Stimulated activated CD4-positive, alpha-beta T cell treated with anti-CD3 and anti-CD28 coated beads, Interleukin-12 subunit alpha, Interleukin-12 subunit beta, amount 100 ng/mL, for 4 hours (primary cell): Measurements from ENCODE around the gene NLGN4X.

Experiments used
- DNase-seq: peaks from one replicate; pipeline ENCODE4 v3.0.0-alpha.2; 2020

The NLGN4X gene

GRCh38 chrX:5842601-5843000, 386.1 kb downstream of the NLGN4X start:
- no peak for DNase-seq
